ENCODE measurements around the gene CEPT1. TPM values are rescaled to one million over a fixed set of nuclear protein-coding genes. Genes with fewer than 3 reads are reported as not detected.

Gene CEPT1
- total RNA-seq, 1 experiment from 2014 or later: 29.3 TPM

GRCh38 chr1:111203681-111204200 lies 63.7 kb downstream of the CEPT1 start:
- ChIA-PET CTCF (interaction anchor here (1.1 kb wide), 1 partner anchor 19 kb away, joined by 4 read pairs; no protein-coding TSS in a partner anchor), POLR2A (no interaction called here)
- Mint-ChIP-seq H3K27me3 (ENCODE audit: low read depth) (peaks cover 55% of the 10 kb centered on the region), H3K9me3 (no peaks in the 10 kb centered on the region), H3K36me3 (no peaks in the 10 kb centered on the region), H3K4me3 (peak overlapping the region; percentile 27; the same call in 1 of the 2 replicates), H3K27ac (no peak overlapping the region), H3K4me1 (peaks cover 26% of the 10 kb centered on the region)
- DNase-seq (ENCODE audit: low spot score) (peak; percentile 52), ATAC-seq (peak; percentile 42)
- TF ChIP-seq PRDM15 (CRISPR knock-in tag; IDR thresholded peaks at IDR 0.05) (no peak), NFATC4 (CRISPR knock-in tag; IDR thresholded peaks at IDR 0.05) (no peak), USF1 (CRISPR knock-in tag; IDR thresholded peaks at IDR 0.05) (no peak), NFYB (CRISPR knock-in tag; conservative IDR thresholded peaks at IDR 0.05; ENCODE audit: low read depth) (no peak), CREM (CRISPR knock-in tag; IDR thresholded peaks at IDR 0.05) (no peak), MXD4 (CRISPR knock-in tag; IDR thresholded peaks at IDR 0.05; ENCODE audit: borderline replicate concordance) (no peak), NR2C2 (CRISPR knock-in tag; IDR thresholded peaks at IDR 0.05) (no peak), ETV6 (CRISPR knock-in tag; IDR thresholded peaks at IDR 0.05) (no peak), USF2 (CRISPR knock-in tag; IDR thresholded peaks at IDR 0.05) (no peak), ZNF263 (CRISPR knock-in tag; IDR thresholded peaks at IDR 0.05; ENCODE audit: low read depth) (no peak), JAZF1 (CRISPR knock-in tag; IDR thresholded peaks at IDR 0.05) (no peak), MYBL2 (CRISPR knock-in tag; IDR thresholded peaks at IDR 0.05) (no peak), ZNF317 (CRISPR knock-in tag; IDR thresholded peaks at IDR 0.05; ENCODE audit: borderline replicate concordance, low read depth) (no peak), PRRX2 (CRISPR knock-in tag; IDR thresholded peaks at IDR 0.05) (no peak), GABPB1 (CRISPR knock-in tag; IDR thresholded peaks at IDR 0.05) (no peak), SMAD4 (CRISPR knock-in tag; IDR thresholded peaks at IDR 0.05) (no peak), ESRRA (CRISPR knock-in tag; IDR thresholded peaks at IDR 0.05; ENCODE audit: borderline replicate concordance) (no peak), EMX1 (CRISPR knock-in tag; IDR thresholded peaks at IDR 0.05) (no peak), MAX (CRISPR knock-in tag; IDR thresholded peaks at IDR 0.05) (no peak), ZNF396 (CRISPR knock-in tag; IDR thresholded peaks at IDR 0.05; ENCODE audit: borderline replicate concordance) (no peak)

GRCh38 chr1:111204201-111204982 lies 64.4 kb downstream of the CEPT1 start:
- peak overlapping the region; percentile 62 for H3K4me3 Mint-ChIP-seq
- H3K9me3 Mint-ChIP-seq: no peaks in the 10 kb centered on the region
- DNase-seq (ENCODE audit: low spot score): no peak
- no peaks in the 10 kb centered on the region for H3K36me3 Mint-ChIP-seq
- ChIA-PET POLR2A (no interaction called here), CTCF (interaction anchor here (1.1 kb wide), 1 partner anchor 19 kb away, joined by 4 read pairs; no protein-coding TSS in a partner anchor)
- ATAC-seq: peak; percentile 54
- H3K27ac Mint-ChIP-seq: no peak overlapping the region
- peaks cover 26% of the 10 kb centered on the region for H3K4me1 Mint-ChIP-seq
- H3K27me3 Mint-ChIP-seq (ENCODE audit: low read depth): peaks cover 55% of the 10 kb centered on the region
- TF ChIP-seq ELF4 (CRISPR knock-in tag; IDR thresholded peaks at IDR 0.05; ENCODE audit: low read depth) (0 out of 2 replicates have a peak, but pooled peaks have one; percentile 23), ZNF263 (CRISPR knock-in tag; IDR thresholded peaks at IDR 0.05; ENCODE audit: low read depth) (0 out of 2 replicates have a peak, but pooled peaks have one; percentile 31), ZNF121 (CRISPR knock-in tag; IDR thresholded peaks at IDR 0.05) (0 out of 2 replicates have a peak, but pooled peaks have one; percentile 43), MAX (CRISPR knock-in tag; IDR thresholded peaks at IDR 0.05) (peak; percentile 71; the same call in 1 of the 2 replicates), CBFB (CRISPR knock-in tag; IDR thresholded peaks at IDR 0.05; ENCODE audit: low read depth) (no peak), E2F5 (CRISPR knock-in tag; IDR thresholded peaks at IDR 0.05) (peak; percentile 51; the same call in 1 of the 2 replicates), FOXP1 (CRISPR knock-in tag; IDR thresholded peaks at IDR 0.05; ENCODE audit: borderline replicate concordance) (no peak), SMAD3 (CRISPR knock-in tag; IDR thresholded peaks at IDR 0.05; ENCODE audit: borderline replicate concordance) (no peak), E2F4 (CRISPR knock-in tag; IDR thresholded peaks at IDR 0.05; ENCODE audit: borderline replicate concordance, low read depth) (no peak)
